ENCODE measurements around the gene RAB6A. TPM values are rescaled to one million over a fixed set of nuclear protein-coding genes. Genes with fewer than 3 reads are reported as not detected.
"Not testable (repeated sequence)": the region's sequence is repeated elsewhere in the genome, so short reads cannot be mapped to it uniquely, and the experiment has no call there.

RAB6A gene
- total and polyA plus RNA-seq, 10 of the 15 experiments (the other 5 are each of a cell fraction or from before 2014, with no cell fraction given) = 9.8 to 107 (median 34.1) TPM

DNA sequence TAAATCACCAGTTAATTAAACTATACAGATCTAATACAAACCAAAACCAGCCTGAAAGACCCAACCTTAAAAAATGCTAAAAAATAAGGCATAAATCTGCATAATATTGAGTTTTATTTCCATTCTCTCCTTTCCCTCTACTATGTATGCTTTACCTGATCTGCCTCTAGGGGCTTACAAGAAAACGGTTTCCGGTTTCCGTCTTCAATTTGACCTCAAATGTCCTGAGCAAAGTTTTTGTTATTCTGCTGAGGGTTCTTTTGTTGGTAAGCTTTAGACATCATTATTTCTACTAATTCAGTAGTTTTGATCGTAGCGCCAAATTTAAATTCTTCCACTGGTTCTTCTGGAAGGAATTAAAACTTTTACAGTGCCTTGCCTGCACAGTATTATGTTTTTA, 84.3 kb downstream of the RAB6A start:
- H3K9me3 ChIP-seq (replicated peaks; ENCODE audit: control insufficient read depth, insufficient read depth, low read length); intact Hi-C loops (cut with micrococcal nuclease; ENCODE audit: unreplicated experiment); H3K4me2 ChIP-seq (ENCODE audit: control insufficient read depth, insufficient read depth); H3K4me1 ChIP-seq (ENCODE audit: control insufficient read depth, insufficient read depth, low read length); H3K9ac ChIP-seq (ENCODE audit: control insufficient read depth, insufficient read depth, low read length); H3K36me3 ChIP-seq (ENCODE audit: control insufficient read depth in 2 of 2, insufficient read depth in 2 of 2, low read length in 1 of 2); H3K27me3 ChIP-seq (replicated peaks in 1 of 2; ENCODE audit: control insufficient read depth in 2 of 2, insufficient read depth in 2 of 2, low read length in 1 of 2); H3K4me3 ChIP-seq; BruUV-seq (replicated peaks); RAD21 ChIA-PET (ENCODE audit: unreplicated experiment); H4K20me1 ChIP-seq (ENCODE audit: control insufficient read depth, insufficient read depth); in situ Hi-C loops (cut with MboI); H3K27ac ChIP-seq (ENCODE audit: control insufficient read depth, insufficient read depth); H2AFZ ChIP-seq (ENCODE audit: control insufficient read depth, low read depth, low read length); ATAC-seq; FAIRE-seq; DNase-seq (ENCODE audit: low read depth, low spot score); H3K79me2 ChIP-seq (ENCODE audit: control insufficient read depth, insufficient read depth, low read length); POLR2A ChIA-PET: not testable (repeated sequence)
- 98% methylated on average over 5 of the region's 5 CpGs for WGBS (ENCODE audit: insufficient coverage, insufficient replicate concordance, low lambda C conversion rate, missing lambda C conversion rate)
- ChIA-PET CTCF (interaction anchor here (1.0 kb wide), 1 partner anchor 14 kb away, joined by 4 read pairs; no protein-coding TSS in a partner anchor), SMC1A (ENCODE audit: uncharacterized antibody, unreplicated experiment) (interaction anchor here (0.8 kb wide), 1 partner anchor 255 kb away, joined by 3 read pairs; no protein-coding TSS in a partner anchor)

DNA sequence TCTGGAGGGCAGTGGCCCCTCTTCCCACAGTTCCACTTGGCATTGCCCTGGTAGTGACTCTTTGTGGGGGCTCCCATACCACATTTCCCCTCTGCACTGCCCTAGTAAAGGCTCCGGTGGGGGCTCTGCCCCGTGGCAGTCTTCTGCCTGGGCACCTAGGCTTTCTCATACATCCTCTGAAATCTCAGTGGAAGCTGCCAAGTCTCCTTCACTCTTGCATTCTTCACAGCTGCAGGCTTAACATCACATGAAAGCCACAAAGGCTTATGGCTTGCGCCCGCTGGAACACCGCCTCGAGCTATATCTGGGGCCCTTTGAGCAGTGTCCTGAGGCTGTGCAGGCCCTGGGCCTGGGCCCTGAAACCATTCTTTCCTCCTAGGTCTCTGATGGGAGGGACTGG, 89.2 kb downstream of the RAB6A start:
- no peak overlapping the region for H3K9ac ChIP-seq (ENCODE audit: control insufficient read depth, insufficient read depth, low read length)
- H3K9me3 ChIP-seq (replicated peaks; ENCODE audit: control insufficient read depth, insufficient read depth, low read length) = no peaks in the 10 kb centered on the region
- FAIRE-seq (no peak), ATAC-seq (no peak), DNase-seq (ENCODE audit: low read depth, low spot score) (no peak)
- no peak for TF ChIP-seq RBBP5 (conservative IDR thresholded peaks at IDR 0.05)
- no peak for TF ChIP-seq NRF1 (conservative IDR thresholded peaks at IDR 0.05; ENCODE audit: low read depth, low read length)
- no peak for TF ChIP-seq CBX5 (IDR thresholded peaks at IDR 0.05; ENCODE audit: low read depth)
- no peak for TF ChIP-seq IRF4 (IDR thresholded peaks at IDR 0.05; ENCODE audit: low read depth, low read length)
- TF ChIP-seq KLF5 (IDR thresholded peaks at IDR 0.05; ENCODE audit: partially characterized antibody) = no peak
- TF ChIP-seq HCFC1 (IDR thresholded peaks at IDR 0.05; ENCODE audit: low read length) = no peak
- no peak for TF ChIP-seq IKZF1 (conservative IDR thresholded peaks at IDR 0.05)
- no peak for TF ChIP-seq ZBED1 (IDR thresholded peaks at IDR 0.05; ENCODE audit: borderline replicate concordance)
- no peak for TF ChIP-seq SIN3A (IDR thresholded peaks at IDR 0.05; ENCODE audit: low read depth, low read length)
- no peak for TF ChIP-seq MTA2 (IDR thresholded peaks at IDR 0.05; ENCODE audit: low read depth)
- no peaks in the 10 kb centered on the region for H3K36me3 ChIP-seq (ENCODE audit: control insufficient read depth in 2 of 2, insufficient read depth in 2 of 2, low read length in 1 of 2)
- no peaks in the 10 kb centered on the region for H3K79me2 ChIP-seq (ENCODE audit: control insufficient read depth, insufficient read depth, low read length)
- RAD21 ChIA-PET (ENCODE audit: unreplicated experiment) = no interaction called here
- CTCF ChIA-PET = interaction anchor here (0.6 to 2.2 kb wide), 5 partner anchors 10 to 260 kb away, joined by 3 to 8 read pairs (median 4); no protein-coding TSS in a partner anchor
- POLR2A ChIA-PET = no interaction called here
- no peak overlapping the region for H3K4me2 ChIP-seq (ENCODE audit: control insufficient read depth, insufficient read depth)
- no peak overlapping the region for H3K4me3 ChIP-seq
- intact Hi-C loops (cut with micrococcal nuclease; ENCODE audit: unreplicated experiment) (no loop called here), in situ Hi-C loops (cut with MboI) (no loop called here)
- no peak overlapping the region for H3K27ac ChIP-seq (ENCODE audit: control insufficient read depth, insufficient read depth)
- H3K4me1 ChIP-seq (ENCODE audit: control insufficient read depth, insufficient read depth, low read length) = no peaks in the 10 kb centered on the region
- H4K20me1 ChIP-seq (ENCODE audit: control insufficient read depth, insufficient read depth) = no peaks in the 10 kb centered on the region
- no TSS peak for BruUV-seq (replicated peaks)
- WGBS (ENCODE audit: insufficient coverage, insufficient replicate concordance, low lambda C conversion rate, missing lambda C conversion rate) = 97% methylated on average over 6 of the region's 6 CpGs
- SMC1A ChIA-PET (ENCODE audit: uncharacterized antibody, unreplicated experiment) = interaction anchor here (0.6 to 1.3 kb wide), 2 partner anchors 276 to 320 kb away, joined by 3 to 4 read pairs; no protein-coding TSS in a partner anchor
- no peaks in the 10 kb centered on the region for H3K27me3 ChIP-seq (replicated peaks in 1 of 2; ENCODE audit: control insufficient read depth in 2 of 2, insufficient read depth in 2 of 2, low read length in 1 of 2)
- H2AFZ ChIP-seq (ENCODE audit: control insufficient read depth, low read depth, low read length) = no peak overlapping the region

All from GM12878 (cell line).